PC-3 (cell line): ENCODE measurements around the gene RBP3. TPM values are rescaled to one million over a fixed set of nuclear protein-coding genes. Genes with fewer than 3 reads are reported as not detected.

ENCODE experiments used
- ATAC-seq: fragments of 200-7000 bp; cut with Tn5 transposase; 2 replicates; pipeline ENCODE4 v1.9.1; 2020; ENCODE audit warnings: mild to moderate bottlenecking, moderate library complexity
- BruUV-seq: library from RNA; stranded (reverse); fragments of 400-500 nt; replicated peaks from 2 replicates; lab custom pipeline; 2021; lab: Mats Ljungman, UMichigan
- CTCF ChIA-PET: fragments of 300-600 bp; sonication (Branson Sonifier 250); formaldehyde crosslinking; loops from one replicate; lab custom pipeline; 2022; ENCODE audit warnings: antibody characterized with exemption; lab: Charles Lee
- POLR2A ChIA-PET: fragments of 300-600 bp; sonication (Branson Sonifier 250); formaldehyde crosslinking; loops from one replicate; lab custom pipeline; 2022; ENCODE audit warnings: antibody characterized with exemption; ENCODE audit not compliant: unreplicated experiment; lab: Charles Lee
- DNase-seq: peaks from one replicate; pipeline ENCODE4 v3.0.0-alpha.2; 2015
- H2AFZ ChIP-seq: fragments of 300-600 bp; sonication (generic); 2 replicates; pipeline ENCODE4 v1.6.0; 2016; ENCODE audit warnings: antibody characterized with exemption, low read length
- H3F3A ChIP-seq: fragments of 300-600 bp; sonication (generic); one replicate; pipeline ENCODE4 v1.6.0; 2017; ENCODE audit warnings: antibody characterized with exemption, low read length, control low read depth, mild to moderate bottlenecking; ENCODE audit not compliant: unreplicated experiment
- H3K27ac ChIP-seq: fragments of 300-600 bp; sonication (generic); 2 replicates; pipeline ENCODE4 v1.5.1; 2016; ENCODE audit warnings: mild to moderate bottlenecking, low read length
- H3K27me3 ChIP-seq: fragments of 300-600 bp; sonication (generic); 2 replicates; pipeline ENCODE4 v1.6.1; 2016; ENCODE audit warnings: low read length, mixed read lengths
- H3K36me3 ChIP-seq: fragments of 300-600 bp; sonication (generic); 2 replicates; pipeline ENCODE4 v1.6.1; 2016; ENCODE audit warnings: low read depth, mixed run types, low read length, mixed read lengths
- H3K4me1 ChIP-seq: fragments of 300-600 bp; sonication (generic); 2 replicates; pipeline ENCODE4 v1.5.1; 2016; ENCODE audit warnings: low read length; ENCODE audit not compliant: insufficient read depth
- H3K4me2 ChIP-seq: fragments of 300-600 bp; sonication (generic); 2 replicates; pipeline ENCODE4 v1.6.0; 2016; ENCODE audit warnings: low read length
- H3K4me3 ChIP-seq: fragments of 300-600 bp; sonication (generic); 2 replicates; pipeline ENCODE4 v1.5.1; 2016; ENCODE audit warnings: mild to moderate bottlenecking, low read length, mixed read lengths
- H3K79me2 ChIP-seq: fragments of 300-600 bp; sonication (generic); 2 replicates; pipeline ENCODE4 v1.6.1; 2017; ENCODE audit warnings: low read length, mixed read lengths
- H3K9ac ChIP-seq: fragments of 300-600 bp; sonication (generic); 2 replicates; pipeline ENCODE4 v1.6.0; 2016; ENCODE audit warnings: mild to moderate bottlenecking, low read length
- H3K9me2 ChIP-seq: fragments of 300-600 bp; sonication (generic); replicated peaks from 2 replicates; pipeline ENCODE4 v1.6.1; 2016; ENCODE audit warnings: mixed run types, low read length, mixed read lengths
- H3K9me3 ChIP-seq: fragments of 300-600 bp; sonication (generic); 2 replicates; pipeline ENCODE4 v1.6.1; 2016; ENCODE audit warnings: low read length, mixed read lengths
- H4K20me1 ChIP-seq: fragments of 300-600 bp; sonication (generic); 2 replicates; pipeline ENCODE4 v1.6.1; 2016; ENCODE audit warnings: low read length, mixed read lengths
- EZH2 ChIP-seq: fragments of 300-600 bp; sonication (generic); IDR thresholded peaks from one replicate; pipeline ENCODE4 v1.6.1; 2017; ENCODE audit warnings: antibody characterized with exemption, mild to moderate bottlenecking, low read length; ENCODE audit not compliant: unreplicated experiment
- EZH2phosphoT487 ChIP-seq: fragments of 300-600 bp; sonication (generic); IDR thresholded peaks from 2 replicates; pipeline ENCODE4 v1.6.1; 2018; ENCODE audit warnings: mild to moderate bottlenecking, antibody characterized with exemption, low read length, borderline replicate concordance
- intact Hi-C: fragments of 100-400 bp; cut with micrococcal nuclease; formaldehyde crosslinking; loops from 2 replicates; pipeline ENCODE4 v1.9.0; 2023
- total RNA-seq: library from RNA; depleted of rRNA; stranded (reverse); fragments of >200 nt; gene quantifications from 2 replicates; pipeline ENCODE4 v1.2.3, GENCODE V29; 2014
- TF ChIP-seq, protein P1 (sequence below): fragments of 300-600 bp; sonication (generic); conservative IDR thresholded peaks from 2 replicates; pipeline ENCODE4 v1.5.1; 2017; ENCODE audit warnings: antibody characterized with exemption, low read depth, mild to moderate bottlenecking, low read length

The RBP3 gene
- total RNA-seq, 1 experiment from 2014 or later: not detected

DNA sequence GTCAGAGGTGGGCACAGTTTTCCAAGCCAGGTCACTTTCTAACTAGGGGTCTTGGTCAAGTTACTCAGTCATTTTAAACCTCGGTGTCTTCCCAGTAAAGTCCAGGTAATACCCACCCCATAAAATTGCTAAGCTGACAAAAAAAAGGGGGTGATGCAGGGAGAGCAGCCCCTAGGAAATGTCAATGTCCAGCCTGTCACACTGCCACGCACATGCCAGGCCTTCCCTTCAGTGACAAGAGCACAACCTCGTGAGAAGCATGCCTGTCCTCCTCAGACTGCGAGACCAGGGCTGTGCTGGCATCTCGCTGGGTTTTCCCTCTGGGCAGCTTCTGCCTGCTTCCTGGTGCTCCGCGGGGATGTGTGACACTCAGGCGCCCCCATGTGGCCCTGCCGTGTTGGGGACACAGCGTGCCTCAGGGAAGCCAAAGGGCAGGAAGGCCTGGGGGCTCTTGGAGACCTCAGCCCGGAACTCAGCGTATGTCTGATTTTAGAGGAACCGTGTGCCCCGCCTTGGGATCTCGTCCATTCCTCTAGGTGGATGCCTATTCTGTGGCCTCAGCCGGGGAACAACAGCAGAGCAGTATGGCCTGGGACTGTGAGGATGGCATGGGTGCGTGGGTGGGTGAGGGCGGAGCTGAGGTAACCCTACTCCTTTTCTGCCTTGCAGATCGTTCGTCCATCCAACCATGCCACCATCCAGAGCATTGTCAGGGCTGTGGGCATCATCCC is 36.1 kb upstream of the RBP3 start:
- H3K9me3 ChIP-seq: no peaks in the 10 kb centered on the region
- TF ChIP-seq EZH2phosphoT487 (no peak), EZH2 (no peak)
- TF ChIP-seq, protein P1, sequence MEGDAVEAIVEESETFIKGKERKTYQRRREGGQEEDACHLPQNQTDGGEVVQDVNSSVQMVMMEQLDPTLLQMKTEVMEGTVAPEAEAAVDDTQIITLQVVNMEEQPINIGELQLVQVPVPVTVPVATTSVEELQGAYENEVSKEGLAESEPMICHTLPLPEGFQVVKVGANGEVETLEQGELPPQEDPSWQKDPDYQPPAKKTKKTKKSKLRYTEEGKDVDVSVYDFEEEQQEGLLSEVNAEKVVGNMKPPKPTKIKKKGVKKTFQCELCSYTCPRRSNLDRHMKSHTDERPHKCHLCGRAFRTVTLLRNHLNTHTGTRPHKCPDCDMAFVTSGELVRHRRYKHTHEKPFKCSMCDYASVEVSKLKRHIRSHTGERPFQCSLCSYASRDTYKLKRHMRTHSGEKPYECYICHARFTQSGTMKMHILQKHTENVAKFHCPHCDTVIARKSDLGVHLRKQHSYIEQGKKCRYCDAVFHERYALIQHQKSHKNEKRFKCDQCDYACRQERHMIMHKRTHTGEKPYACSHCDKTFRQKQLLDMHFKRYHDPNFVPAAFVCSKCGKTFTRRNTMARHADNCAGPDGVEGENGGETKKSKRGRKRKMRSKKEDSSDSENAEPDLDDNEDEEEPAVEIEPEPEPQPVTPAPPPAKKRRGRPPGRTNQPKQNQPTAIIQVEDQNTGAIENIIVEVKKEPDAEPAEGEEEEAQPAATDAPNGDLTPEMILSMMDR: peak; percentile 82
- intact Hi-C loops: loop anchor here (1.0 kb wide), 2 partner anchors 265 to 288 kb away; no protein-coding TSS in a partner anchor
- no peaks in the 10 kb centered on the region for H4K20me1 ChIP-seq
- ChIA-PET CTCF (interaction anchor here (0.6 to 1.5 kb wide), 3 partner anchors 184 to 288 kb away, joined by 5 to 11 read pairs (median 5); no protein-coding TSS in a partner anchor), POLR2A (no interaction called here)
- no peak overlapping the region for H3K9ac ChIP-seq
- H3K27me3 ChIP-seq: no peaks in the 10 kb centered on the region
- H3K9me2 ChIP-seq: no peaks in the 10 kb centered on the region
- H3K4me2 ChIP-seq: no peak overlapping the region
- no peak overlapping the region for H3K27ac ChIP-seq
- peaks cover 10% of the 10 kb centered on the region for H3K4me1 ChIP-seq
- H3F3A ChIP-seq: no peaks in the 10 kb centered on the region
- H3K36me3 ChIP-seq: no peaks in the 10 kb centered on the region
- no peaks in the 10 kb centered on the region for H3K79me2 ChIP-seq
- ATAC-seq (peak; percentile 97), DNase-seq (peak; percentile 74)
- no peak overlapping the region for H3K4me3 ChIP-seq
- no peak overlapping the region for H2AFZ ChIP-seq
- no TSS peak for BruUV-seq

DNA sequence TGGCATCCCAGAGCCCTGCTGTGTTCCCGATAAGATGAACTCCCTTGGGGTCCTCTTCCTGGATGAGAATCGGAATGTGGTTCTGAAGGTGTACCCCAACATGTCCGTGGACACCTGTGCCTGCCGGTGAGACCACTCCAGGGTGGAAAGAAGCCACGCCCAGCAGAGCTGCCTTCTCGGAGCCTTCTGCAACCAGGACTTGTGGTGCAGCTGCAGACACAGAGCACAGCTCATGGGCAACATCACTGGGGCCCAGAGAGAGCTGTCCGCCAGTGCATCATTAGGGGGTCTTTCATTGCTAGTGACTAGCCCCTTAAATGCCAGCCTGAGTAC is 35.5 kb upstream of the RBP3 start:
- no peak overlapping the region for H3K4me2 ChIP-seq
- H3K36me3 ChIP-seq: no peaks in the 10 kb centered on the region
- H3K9me2 ChIP-seq: no peaks in the 10 kb centered on the region
- no peaks in the 10 kb centered on the region for H3K79me2 ChIP-seq
- ATAC-seq: no peak
- no peaks in the 10 kb centered on the region for H3K9me3 ChIP-seq
- intact Hi-C loops: loop anchor here (1.0 kb wide), 2 partner anchors 265 to 288 kb away; no protein-coding TSS in a partner anchor
- no TSS peak for BruUV-seq
- no peak overlapping the region for H3K9ac ChIP-seq
- ChIA-PET POLR2A (no interaction called here), CTCF (interaction anchor here (1.5 kb wide), 1 partner anchor 288 kb away, joined by 5 read pairs; no protein-coding TSS in a partner anchor)
- H4K20me1 ChIP-seq: no peaks in the 10 kb centered on the region
- no peak overlapping the region for H3K27ac ChIP-seq
- no peak overlapping the region for H2AFZ ChIP-seq
- no peaks in the 10 kb centered on the region for H3K27me3 ChIP-seq
- no peak for DNase-seq
- TF ChIP-seq, protein P1: no peak
- TF ChIP-seq EZH2phosphoT487: no peak
- no peak for TF ChIP-seq EZH2
- H3F3A ChIP-seq: no peaks in the 10 kb centered on the region
- no peak overlapping the region for H3K4me3 ChIP-seq
- H3K4me1 ChIP-seq: peaks cover 10% of the 10 kb centered on the region

DNA sequence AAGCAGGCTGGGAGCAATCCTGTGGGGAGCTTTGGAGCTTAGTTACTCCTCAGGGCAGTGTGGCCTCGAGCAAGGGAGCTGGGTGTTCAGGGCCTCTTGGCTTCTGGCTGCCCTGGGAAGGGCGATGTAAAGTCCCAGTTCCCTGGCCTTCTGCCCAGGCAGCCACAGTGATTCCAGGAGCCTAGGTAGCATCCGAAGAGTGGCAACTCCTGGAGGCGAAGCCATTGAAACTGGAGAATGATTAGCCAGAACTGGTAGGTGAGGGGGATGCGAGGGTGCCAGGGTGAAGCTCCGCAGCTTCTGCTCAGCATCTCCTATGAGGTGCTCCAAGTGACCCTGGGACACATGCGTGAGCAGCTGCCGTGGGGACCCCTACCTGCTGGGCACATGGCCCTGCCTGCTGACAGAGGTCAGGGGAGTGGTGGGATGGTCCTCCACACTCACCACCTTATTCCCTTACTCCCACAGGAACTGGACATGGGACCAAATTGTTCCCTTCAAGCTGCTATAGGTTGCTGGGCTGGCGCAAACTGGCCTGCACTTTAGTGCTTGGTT is 33.7 kb upstream of the RBP3 start:
- Histone ChIP-seq H3K9me2 (no peaks in the 10 kb centered on the region), H3K4me2 (no peak overlapping the region), H3K27ac (no peak overlapping the region), H3K79me2 (no peaks in the 10 kb centered on the region), H3K27me3 (no peaks in the 10 kb centered on the region; the same call in 1 of the 2 replicates), H2AFZ (no peak overlapping the region), H3K36me3 (no peaks in the 10 kb centered on the region), H3K9ac (no peak overlapping the region), H3K9me3 (no peaks in the 10 kb centered on the region), H3F3A (no peaks in the 10 kb centered on the region), H4K20me1 (no peaks in the 10 kb centered on the region), H3K4me3 (no peak overlapping the region), H3K4me1 (peaks cover 10% of the 10 kb centered on the region)
- ATAC-seq (no peak), DNase-seq (no peak)
- ChIA-PET CTCF (no interaction called here), POLR2A (no interaction called here)
- intact Hi-C loops: no loop called here
- BruUV-seq: no TSS peak
- TF ChIP-seq, protein P1: no peak
- TF ChIP-seq EZH2: no peak
- TF ChIP-seq EZH2phosphoT487: no peak
